HepG2 (cell line): ENCODE measurements around the gene CECR2. TPM values are rescaled to one million over a fixed set of nuclear protein-coding genes. Genes with fewer than 3 reads are reported as not detected.

Source experiments
- ATAC-seq: fragments of 200-7000 bp; cut with Tn5 transposase; 3 replicates; pipeline ENCODE4 v1.9.1; 2020; ENCODE audit warnings: mild to moderate bottlenecking, moderate library complexity
- BruUV-seq: library from RNA; stranded (reverse); fragments of 400-500 nt; replicated peaks from 2 replicates; lab custom pipeline; 2021; lab: Mats Ljungman, UMichigan
- CTCF ChIA-PET: fragments of 300-600 bp; formaldehyde crosslinking; extraction: SDS; loops from one replicate; lab custom pipeline; 2021; ENCODE audit warnings: low total read pairs, inconsistent platforms, low intra/inter-chr PET ratio; lab: Yijun Ruan, JAX
- POLR2A ChIA-PET: fragments of 350-600 bp; sonication (Branson Sonifier 250); formaldehyde crosslinking; loops from one replicate; lab custom pipeline; 2020; ENCODE audit warnings: antibody characterized with exemption, inconsistent platforms; lab: Yijun Ruan, JAX
- DNase-seq: peaks from one replicate; pipeline ENCODE4 v3.0.0-alpha.2; 2015; ENCODE audit warnings: low spot score
- FAIRE-seq: peaks from 3 replicates; lab custom pipeline; 2011; peaks lifted over from hg19 to GRCh38; lab: Jason Lieb, UNC
- H2AFZ ChIP-seq: one replicate; pipeline ENCODE4 v1.6.1; 2011; ENCODE audit warnings: low read length, inconsistent platforms
- H3K27ac ChIP-seq: fragments of 300-600 bp; 3 replicates; pipeline ENCODE4 v1.8.0; 2011; ENCODE audit warnings: mixed run types, mild to moderate bottlenecking, mixed read lengths, low read length, inconsistent platforms; ENCODE audit not compliant: insufficient read depth; ENCODE audit errors: extremely low read length
- H3K27me3 ChIP-seq, 2 experiments: fragments of 200-600 bp in 1 of 2; 2 replicates in 1 of 2; 3 replicates in 1 of 2; pipeline versions ENCODE4 v1.6.0 to v1.8.0; 2011; ENCODE audit warnings: low read length in 2 of 2, mild to moderate bottlenecking in 2 of 2, moderate library complexity in 2 of 2, inconsistent platforms in 1 of 2; ENCODE audit not compliant: insufficient read depth in 2 of 2, control insufficient read depth in 1 of 2
- H3K36me3 ChIP-seq, 2 experiments: fragments of 200-600 bp in 1 of 2; replicated peaks in 1 of 2; 2 replicates in 1 of 2; 3 replicates in 1 of 2; pipeline versions ENCODE4 v1.5.1 to v1.8.0; 2011; ENCODE audit warnings: low read length in 2 of 2, inconsistent platforms in 1 of 2; ENCODE audit not compliant: insufficient read depth in 2 of 2, control insufficient read depth in 1 of 2
- H3K4me1 ChIP-seq: 2 replicates; pipeline ENCODE4 v1.5.1; 2012; ENCODE audit warnings: low read length, inconsistent platforms; ENCODE audit not compliant: insufficient read depth
- H3K4me2 ChIP-seq: 2 replicates; pipeline ENCODE4 v1.6.0; 2011; ENCODE audit warnings: low read depth, low read length, inconsistent platforms
- H3K4me3 ChIP-seq, 3 experiments: fragments of 200-600 bp in 1 of 3; sonication (generic), shearing (Covaris generic) in 1 of 3; replicated peaks in 1 of 3; 2 replicates each; pipeline ENCODE4 v1.5.1; 2011 to 2016; ENCODE audit warnings: low read length in 3 of 3, inconsistent platforms in 2 of 3, low read depth in 2 of 3, mild to moderate bottlenecking in 2 of 3, control low read depth in 1 of 3, mixed read lengths in 1 of 3; ENCODE audit not compliant: insufficient read depth in 1 of 3
- H3K79me2 ChIP-seq: one replicate; pipeline ENCODE4 v1.6.1; 2011; ENCODE audit warnings: low read length, inconsistent platforms; ENCODE audit not compliant: insufficient read depth
- H3K9ac ChIP-seq: 2 replicates; pipeline ENCODE4 v1.6.0; 2011; ENCODE audit warnings: mild to moderate bottlenecking, low read depth, low read length, inconsistent platforms; ENCODE audit not compliant: insufficient read depth
- H3K9me3 ChIP-seq: 2 replicates; pipeline ENCODE4 v1.5.1; 2012; ENCODE audit warnings: mild to moderate bottlenecking, low read length
- H4K20me1 ChIP-seq: 2 replicates; pipeline ENCODE4 v1.6.0; 2011; ENCODE audit warnings: inconsistent platforms, mild to moderate bottlenecking, low read length, moderate library complexity; ENCODE audit not compliant: insufficient read depth
- AHDC1 ChIP-seq: sonication (generic); formaldehyde crosslinking; IDR thresholded peaks from 2 replicates; pipeline ENCODE4 v1.5.1; 2020; ENCODE audit warnings: mild to moderate bottlenecking, missing genetic modification reagents, borderline replicate concordance
- CCDC6 ChIP-seq: sonication (generic); formaldehyde crosslinking; IDR thresholded peaks from 2 replicates; pipeline ENCODE4 v1.8.1; 2022; ENCODE audit warnings: mild to moderate bottlenecking, missing genetic modification reagents, moderate library complexity
- DBP ChIP-seq: sonication (generic); formaldehyde crosslinking; IDR thresholded peaks from 2 replicates; pipeline ENCODE4 v1.4.0; 2020; ENCODE audit warnings: missing genetic modification reagents; ENCODE audit errors: not compliant biosample characterization
- MTA1 ChIP-seq: sonication (generic); formaldehyde crosslinking; IDR thresholded peaks from 2 replicates; pipeline ENCODE4 v1.4.0; 2020; ENCODE audit warnings: missing genetic modification reagents, mild to moderate bottlenecking, borderline replicate concordance
- NFE2L2 ChIP-seq: fragments of 150-350 bp; IDR thresholded peaks from 2 replicates; pipeline ENCODE4 v1.6.1; 2014; ENCODE audit warnings: low read length
- SCMH1 ChIP-seq: sonication (generic); formaldehyde crosslinking; IDR thresholded peaks from 2 replicates; pipeline ENCODE4 v1.9.0; 2021; ENCODE audit warnings: missing genetic modification reagents, mild to moderate bottlenecking, borderline replicate concordance
- TBX3 ChIP-seq: fragments of 450-650 bp; IDR thresholded peaks from 2 replicates; pipeline ENCODE4 v1.6.1; 2017; ENCODE audit warnings: antibody characterized with exemption, mild to moderate bottlenecking, inconsistent platforms, borderline replicate concordance
- TEAD3 ChIP-seq: optimal IDR thresholded peaks from 2 replicates; pipeline ENCODE3; 2016; ENCODE audit warnings: borderline replicate concordance
- TOPORS ChIP-seq: sonication (generic); formaldehyde crosslinking; IDR thresholded peaks from 2 replicates; pipeline ENCODE4 v1.8.0; 2023; ENCODE audit warnings: mild to moderate bottlenecking, missing genetic modification reagents
- ZBTB7B ChIP-seq: sonication (generic); formaldehyde crosslinking; IDR thresholded peaks from 2 replicates; pipeline ENCODE4 v1.4.0; 2020; ENCODE audit warnings: missing genetic modification reagents
- ZNF12 ChIP-seq: sonication (generic); formaldehyde crosslinking; IDR thresholded peaks from 2 replicates; pipeline ENCODE4 v1.5.0; 2020; ENCODE audit warnings: missing genetic modification reagents
- ZNF276 ChIP-seq: sonication (generic); formaldehyde crosslinking; IDR thresholded peaks from 2 replicates; pipeline ENCODE4 v1.4.0; 2020; ENCODE audit warnings: mild to moderate bottlenecking, low read depth, missing genetic modification reagents
- ZNF280B ChIP-seq: sonication (generic); formaldehyde crosslinking; IDR thresholded peaks from 2 replicates; pipeline ENCODE4 v1.5.0; 2020; ENCODE audit warnings: missing genetic modification reagents, mild to moderate bottlenecking, borderline replicate concordance
- ZNF563 ChIP-seq: sonication (generic); formaldehyde crosslinking; IDR thresholded peaks from 2 replicates; pipeline ENCODE4 v1.8.0; 2022; ENCODE audit warnings: mild to moderate bottlenecking, moderate library complexity, missing genetic modification reagents
- WGBS: methylation state at CpG from one replicate; pipeline ENCODE4 v1.1.6; 2017; ENCODE audit warnings: low lambda C conversion rate; 5-methylcytosine and 5-hydroxymethylcytosine counted together
- in situ Hi-C: cut with HindIII; loops from 2 replicates; pipeline ENCODE4 v1.10.0; 2017; ENCODE audit warnings: low pct_unique_long_range_greater_than_20kb; ENCODE audit not compliant: extremely low pct_ligation_motif_present
- intact Hi-C: fragments of 100-400 bp; cut with micrococcal nuclease; formaldehyde crosslinking; loops from one replicate; pipeline ENCODE4 v1.10.0; 2022; ENCODE audit not compliant: unreplicated experiment
- polyA plus RNA-seq, 8 experiments: library from polyadenylated mRNA; depleted of rRNA in 3 of 8; stranded (reverse) in 7 of 8; unstranded in 1 of 8; fragments of >200 nt; fragmentation: Illumina TruSeq in 4 of 8; extraction: Trizol in 4 of 8; gene quantifications; 2 replicates each; pipeline versions ENCODE4 v1.2.1 to v1.2.3, GENCODE V29; 2011 to 2016; ENCODE audit warnings: low read depth in 4 of 8, missing spikeins in 1 of 8, mixed read lengths in 1 of 8; ENCODE audit not compliant: insufficient read depth in 1 of 8
- total RNA-seq, 5 experiments: library from RNA; depleted of rRNA; stranded (reverse); fragments of >200 nt; fragmentation: Illumina TruSeq; extraction: Trizol; gene quantifications; 2 replicates each; pipeline ENCODE4 v1.2.3, GENCODE V29; 2016; ENCODE audit warnings: low read depth in 1 of 5

CECR2 gene
- total and polyA plus RNA-seq, 2 of the 13 experiments (the other 11 are each of a cell fraction or from before 2014, with no cell fraction given): not detected

GRCh38 chr22:17358415-17358814 lies 10.8 kb upstream of the CECR2 start (continued):
- TF ChIP-seq ZNF280B (CRISPR knock-in tag) (no peak), ZNF563 (CRISPR knock-in tag) (no peak), ZNF276 (CRISPR knock-in tag) (no peak), DBP (CRISPR knock-in tag) (no peak)

- no peak for ATAC-seq
- CTCF ChIA-PET: no interaction called here
- no peak for TF ChIP-seq NFE2L2
- no peak for TF ChIP-seq TOPORS
- TF ChIP-seq CCDC6 (CRISPR knock-in tag): no peak
- no peak for TF ChIP-seq TEAD3 (CRISPR knock-in tag)
- no peak for TF ChIP-seq TBX3
- TF ChIP-seq SCMH1: no peak
- no peak for TF ChIP-seq ZNF12 (CRISPR knock-in tag)
- TF ChIP-seq ZBTB7B (CRISPR knock-in tag): no peak
- no peak for TF ChIP-seq MTA1 (CRISPR knock-in tag)
- TF ChIP-seq AHDC1 (CRISPR knock-in tag): no peak
These were observed 9.8 kb upstream of the CECR2 start for GRCh38 chr22:17359501-17359900.

More at GRCh38 chr22:17359501-17359900, 9.8 kb upstream of the CECR2 start:
- no peak overlapping the region for H3K4me2 ChIP-seq
- POLR2A ChIA-PET: no interaction called here
- WGBS: 9% methylated on average over 4 of the region's 4 CpGs
- H3K9me3 ChIP-seq: no peaks in the 10 kb centered on the region
- no peak overlapping the region for H3K4me3 ChIP-seq
- DNase-seq (no peak), FAIRE-seq (no peak)
- no peak overlapping the region for H3K27ac ChIP-seq
- no peaks in the 10 kb centered on the region for H4K20me1 ChIP-seq
- intact Hi-C loops (no loop called here), in situ Hi-C loops (no loop called here)
- no TSS peak for BruUV-seq
- no peaks in the 10 kb centered on the region for H3K4me1 ChIP-seq
- no peaks in the 10 kb centered on the region for H3K36me3 ChIP-seq
- H3K9ac ChIP-seq: no peak overlapping the region
- H2AFZ ChIP-seq: no peak overlapping the region
- peaks cover 1 to 12% of the 10 kb centered on the region in 2 experiments; a peak in 4 of 5 replicates for H3K27me3 ChIP-seq
- no peaks in the 10 kb centered on the region for H3K79me2 ChIP-seq
